ENCODE measurements around the gene SPATA2.

SPATA2 gene

DNA sequence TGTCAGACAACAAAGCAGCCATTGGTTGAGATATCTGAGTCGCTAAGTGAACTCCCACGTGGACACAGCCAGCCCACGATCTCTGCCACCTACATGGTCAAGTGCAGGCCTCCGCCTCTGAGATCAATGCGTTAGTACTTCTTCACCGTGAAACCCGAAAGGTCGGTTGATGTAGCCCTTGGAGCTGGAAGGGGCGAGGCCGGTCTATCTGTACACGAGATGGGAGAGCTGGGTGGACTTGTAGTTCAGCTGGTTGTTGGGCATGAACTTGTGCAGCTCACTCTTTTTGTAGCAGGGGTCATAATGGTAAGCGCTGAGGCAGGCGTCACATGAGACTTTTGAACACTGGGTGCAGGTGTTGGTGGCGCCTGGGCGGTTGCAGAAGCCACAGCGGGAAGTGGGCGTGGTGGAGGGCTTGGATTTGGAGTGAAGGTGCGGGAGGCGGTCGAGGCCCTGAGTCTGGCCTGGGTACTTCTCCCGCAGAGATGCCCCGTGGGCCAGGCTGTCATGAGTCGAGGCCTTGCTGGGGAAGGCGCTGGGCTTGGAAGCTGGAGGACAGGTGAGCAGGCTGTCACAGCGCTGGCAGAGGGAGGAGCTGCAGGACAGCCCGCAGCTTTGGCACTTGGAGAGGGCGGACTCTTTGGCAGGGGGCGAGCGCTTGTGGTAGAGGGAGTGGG lies 9.8 kb downstream of the SPATA2 start:
- Histone ChIP-seq H2AFZ (ENCODE audit: low read length) (no peak overlapping the region), H3K9me3 (replicated peaks; ENCODE audit: insufficient read depth, low read length) (no peaks in the 10 kb centered on the region), H4K20me1 (ENCODE audit: insufficient read depth, low read length) (no peaks in the 10 kb centered on the region), H3F3A (ENCODE audit: insufficient read depth, low read length) (no peaks in the 10 kb centered on the region), H3K27me3 (replicated peaks; ENCODE audit: insufficient read depth, low read length) (no peaks in the 10 kb centered on the region), H3K79me2 (ENCODE audit: low read length) (peaks cover 25% of the 10 kb centered on the region), H3K9ac (ENCODE audit: low read length) (no peak overlapping the region), H3K36me3 (replicated peaks; ENCODE audit: insufficient read depth, low read length) (0 out of 2 replicates have a peak, but pooled peaks cover 3% of the 10 kb centered on the region), H3K9me2 (replicated peaks; ENCODE audit: insufficient read depth, low read length) (no peaks in the 10 kb centered on the region), H3K27ac (ENCODE audit: low read length) (no peak overlapping the region), H3K4me3 (ENCODE audit: low read length) (no peak overlapping the region), H3K4me2 (ENCODE audit: low read depth, low read length) (no peak overlapping the region), H3K4me1 (ENCODE audit: low read length) (no peaks in the 10 kb centered on the region)
- DNase-seq = no peak
- TF ChIP-seq, protein P1, sequence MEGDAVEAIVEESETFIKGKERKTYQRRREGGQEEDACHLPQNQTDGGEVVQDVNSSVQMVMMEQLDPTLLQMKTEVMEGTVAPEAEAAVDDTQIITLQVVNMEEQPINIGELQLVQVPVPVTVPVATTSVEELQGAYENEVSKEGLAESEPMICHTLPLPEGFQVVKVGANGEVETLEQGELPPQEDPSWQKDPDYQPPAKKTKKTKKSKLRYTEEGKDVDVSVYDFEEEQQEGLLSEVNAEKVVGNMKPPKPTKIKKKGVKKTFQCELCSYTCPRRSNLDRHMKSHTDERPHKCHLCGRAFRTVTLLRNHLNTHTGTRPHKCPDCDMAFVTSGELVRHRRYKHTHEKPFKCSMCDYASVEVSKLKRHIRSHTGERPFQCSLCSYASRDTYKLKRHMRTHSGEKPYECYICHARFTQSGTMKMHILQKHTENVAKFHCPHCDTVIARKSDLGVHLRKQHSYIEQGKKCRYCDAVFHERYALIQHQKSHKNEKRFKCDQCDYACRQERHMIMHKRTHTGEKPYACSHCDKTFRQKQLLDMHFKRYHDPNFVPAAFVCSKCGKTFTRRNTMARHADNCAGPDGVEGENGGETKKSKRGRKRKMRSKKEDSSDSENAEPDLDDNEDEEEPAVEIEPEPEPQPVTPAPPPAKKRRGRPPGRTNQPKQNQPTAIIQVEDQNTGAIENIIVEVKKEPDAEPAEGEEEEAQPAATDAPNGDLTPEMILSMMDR (IDR thresholded peaks at IDR 0.05; ENCODE audit: low read length) = no peak
- TF ChIP-seq EZH2 (optimal IDR thresholded peaks at IDR 0.05; ENCODE audit: low read depth, low read length) (no peak), EZH2phosphoT487 (IDR thresholded peaks at IDR 0.05; ENCODE audit: low read length) (no peak)

DNA sequence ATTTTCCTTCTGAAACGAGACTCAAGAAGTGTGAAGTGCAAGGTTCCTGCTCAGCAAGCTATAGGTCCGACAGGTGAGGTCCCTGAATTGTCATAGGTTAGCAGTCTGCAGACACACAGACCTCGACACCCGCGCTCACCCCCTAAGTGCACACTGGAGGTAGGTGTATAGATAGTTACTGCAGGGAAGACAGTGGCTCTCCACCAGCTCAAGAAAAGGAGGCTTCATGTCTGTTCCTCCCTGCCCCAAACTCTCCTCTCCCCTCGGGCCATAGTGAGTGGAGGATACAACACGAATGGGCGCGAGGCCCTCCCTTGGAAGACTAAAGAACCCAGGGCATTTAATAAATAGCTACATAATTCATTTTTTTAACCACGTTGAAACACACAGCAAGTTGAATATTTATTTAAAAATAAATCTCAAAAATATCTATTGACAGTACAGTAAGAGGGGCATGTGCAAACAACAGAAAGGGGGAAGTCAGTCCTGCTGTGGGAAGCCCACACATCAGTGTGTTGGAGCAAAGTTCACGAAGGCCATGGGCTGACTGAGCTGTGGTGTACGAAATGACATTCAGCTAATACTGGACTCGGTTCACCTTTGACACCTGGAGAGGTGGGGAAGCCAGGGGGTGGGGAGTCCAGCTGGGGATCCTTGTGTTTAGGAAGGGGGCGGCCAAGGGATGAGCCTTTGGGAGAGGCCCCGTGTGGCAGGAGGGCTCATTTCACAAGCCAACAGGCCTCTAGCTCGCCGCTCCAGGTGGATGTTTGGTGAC lies 10.7 kb downstream of the SPATA2 start:
- no peaks in the 10 kb centered on the region for H3K4me1 ChIP-seq (ENCODE audit: low read length)
- H3K4me3 ChIP-seq (ENCODE audit: low read length) = no peak overlapping the region
- no peaks in the 10 kb centered on the region for H3K27me3 ChIP-seq (replicated peaks; ENCODE audit: insufficient read depth, low read length)
- DNase-seq = no peak
- H3K36me3 ChIP-seq (replicated peaks; ENCODE audit: insufficient read depth, low read length) = 0 out of 2 replicates have a peak, but pooled peaks cover 3% of the 10 kb centered on the region
- H3K4me2 ChIP-seq (ENCODE audit: low read depth, low read length) = no peak overlapping the region
- no peak for TF ChIP-seq EZH2phosphoT487 (IDR thresholded peaks at IDR 0.05; ENCODE audit: low read length)
- H3K79me2 ChIP-seq (ENCODE audit: low read length) = peaks cover 15% of the 10 kb centered on the region
- no peak overlapping the region for H2AFZ ChIP-seq (ENCODE audit: low read length)
- H3K27ac ChIP-seq (ENCODE audit: low read length) = no peak overlapping the region
- no peak overlapping the region for H3K9ac ChIP-seq (ENCODE audit: low read length)
- H3F3A ChIP-seq (ENCODE audit: insufficient read depth, low read length) = no peaks in the 10 kb centered on the region
- no peaks in the 10 kb centered on the region for H3K9me3 ChIP-seq (replicated peaks; ENCODE audit: insufficient read depth, low read length)
- H4K20me1 ChIP-seq (ENCODE audit: insufficient read depth, low read length) = no peaks in the 10 kb centered on the region
- H3K9me2 ChIP-seq (replicated peaks; ENCODE audit: insufficient read depth, low read length) = no peaks in the 10 kb centered on the region

DNA sequence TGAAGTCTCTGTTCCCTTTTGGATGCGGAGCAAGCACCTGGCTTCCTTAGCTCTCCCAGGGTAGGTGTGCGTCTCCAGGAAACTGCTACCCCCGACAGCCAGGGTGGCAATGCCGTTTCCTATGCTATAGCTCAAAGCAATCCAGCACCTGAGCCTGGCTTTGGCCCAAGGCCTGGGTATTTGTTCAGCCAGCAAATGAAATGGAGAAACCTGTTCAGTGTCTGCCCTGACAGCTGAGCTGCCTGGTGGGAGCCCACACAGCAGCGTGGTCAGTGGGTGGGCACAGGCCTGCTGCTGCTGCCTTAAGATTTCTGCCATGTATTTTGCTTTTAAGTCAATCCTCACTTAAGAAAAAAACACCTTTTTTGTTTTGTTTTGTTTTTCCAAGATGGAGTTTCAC lies 13.7 kb downstream of the SPATA2 start:
- no peak overlapping the region for H3K4me2 ChIP-seq (ENCODE audit: low read depth, low read length)
- no peaks in the 10 kb centered on the region for H3K4me1 ChIP-seq (ENCODE audit: low read length)
- 0 out of 2 replicates have a peak, but pooled peaks cover 3% of the 10 kb centered on the region for H3K36me3 ChIP-seq (replicated peaks; ENCODE audit: insufficient read depth, low read length)
- no peak overlapping the region for H3K9ac ChIP-seq (ENCODE audit: low read length)
- TF ChIP-seq EZH2phosphoT487 (IDR thresholded peaks at IDR 0.05; ENCODE audit: low read length) = no peak
- TF ChIP-seq EZH2 (optimal IDR thresholded peaks at IDR 0.05; ENCODE audit: low read depth, low read length) = no peak
- TF ChIP-seq, protein P1 (IDR thresholded peaks at IDR 0.05; ENCODE audit: low read length) = no peak
- no peaks in the 10 kb centered on the region for H3F3A ChIP-seq (ENCODE audit: insufficient read depth, low read length)
- no peaks in the 10 kb centered on the region for H3K27me3 ChIP-seq (replicated peaks; ENCODE audit: insufficient read depth, low read length)
- H3K4me3 ChIP-seq (ENCODE audit: low read length) = no peak overlapping the region
- H3K27ac ChIP-seq (ENCODE audit: low read length) = no peak overlapping the region
- no peak overlapping the region for H2AFZ ChIP-seq (ENCODE audit: low read length)
- no peak for DNase-seq
- H3K9me2 ChIP-seq (replicated peaks; ENCODE audit: insufficient read depth, low read length) = no peaks in the 10 kb centered on the region
- no peaks in the 10 kb centered on the region for H3K9me3 ChIP-seq (replicated peaks; ENCODE audit: insufficient read depth, low read length)
- no peaks in the 10 kb centered on the region for H3K79me2 ChIP-seq (ENCODE audit: low read length)
- H4K20me1 ChIP-seq (ENCODE audit: insufficient read depth, low read length) = no peaks in the 10 kb centered on the region
